GM12873 (cell line): ENCODE measurements around the gene HDAC4.

Experiments used
- TF ChIP-seq, protein P1 (sequence below): IDR thresholded peaks from 2 replicates; pipeline ENCODE4 v1.5.1; 2012; ENCODE audit warnings: low read depth, mild to moderate bottlenecking, moderate library complexity, low read length, control low read depth; ENCODE audit not compliant: insufficient read depth; ENCODE audit errors: missing control alignments

Gene HDAC4

DNA sequence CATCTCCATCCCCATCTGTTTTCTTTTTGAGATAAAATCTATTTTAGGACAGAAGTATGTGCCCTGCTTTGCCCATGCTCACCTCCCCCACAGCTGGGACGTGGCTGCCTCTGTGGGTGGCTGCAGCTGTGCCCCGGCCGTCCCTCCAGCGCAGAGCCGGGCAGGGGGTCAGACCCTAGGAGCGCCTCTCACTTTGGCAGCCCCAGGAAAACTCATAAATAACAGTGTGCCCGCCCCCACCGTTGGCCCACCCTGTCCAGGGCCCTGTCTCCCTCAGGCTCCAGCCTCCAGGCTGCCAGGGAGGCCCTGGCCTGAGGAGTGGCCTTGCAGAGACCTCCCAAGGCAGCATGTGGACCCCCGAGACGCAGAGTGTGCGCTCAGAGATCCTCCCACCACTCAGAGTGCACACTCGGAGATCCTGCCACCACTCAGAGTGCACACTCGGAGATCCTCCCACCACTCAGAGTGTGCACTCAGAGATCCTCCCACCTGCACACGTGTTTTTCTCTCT is 374.8 kb downstream of the HDAC4 start:
- TF ChIP-seq, protein P1, sequence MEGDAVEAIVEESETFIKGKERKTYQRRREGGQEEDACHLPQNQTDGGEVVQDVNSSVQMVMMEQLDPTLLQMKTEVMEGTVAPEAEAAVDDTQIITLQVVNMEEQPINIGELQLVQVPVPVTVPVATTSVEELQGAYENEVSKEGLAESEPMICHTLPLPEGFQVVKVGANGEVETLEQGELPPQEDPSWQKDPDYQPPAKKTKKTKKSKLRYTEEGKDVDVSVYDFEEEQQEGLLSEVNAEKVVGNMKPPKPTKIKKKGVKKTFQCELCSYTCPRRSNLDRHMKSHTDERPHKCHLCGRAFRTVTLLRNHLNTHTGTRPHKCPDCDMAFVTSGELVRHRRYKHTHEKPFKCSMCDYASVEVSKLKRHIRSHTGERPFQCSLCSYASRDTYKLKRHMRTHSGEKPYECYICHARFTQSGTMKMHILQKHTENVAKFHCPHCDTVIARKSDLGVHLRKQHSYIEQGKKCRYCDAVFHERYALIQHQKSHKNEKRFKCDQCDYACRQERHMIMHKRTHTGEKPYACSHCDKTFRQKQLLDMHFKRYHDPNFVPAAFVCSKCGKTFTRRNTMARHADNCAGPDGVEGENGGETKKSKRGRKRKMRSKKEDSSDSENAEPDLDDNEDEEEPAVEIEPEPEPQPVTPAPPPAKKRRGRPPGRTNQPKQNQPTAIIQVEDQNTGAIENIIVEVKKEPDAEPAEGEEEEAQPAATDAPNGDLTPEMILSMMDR = no peak

DNA sequence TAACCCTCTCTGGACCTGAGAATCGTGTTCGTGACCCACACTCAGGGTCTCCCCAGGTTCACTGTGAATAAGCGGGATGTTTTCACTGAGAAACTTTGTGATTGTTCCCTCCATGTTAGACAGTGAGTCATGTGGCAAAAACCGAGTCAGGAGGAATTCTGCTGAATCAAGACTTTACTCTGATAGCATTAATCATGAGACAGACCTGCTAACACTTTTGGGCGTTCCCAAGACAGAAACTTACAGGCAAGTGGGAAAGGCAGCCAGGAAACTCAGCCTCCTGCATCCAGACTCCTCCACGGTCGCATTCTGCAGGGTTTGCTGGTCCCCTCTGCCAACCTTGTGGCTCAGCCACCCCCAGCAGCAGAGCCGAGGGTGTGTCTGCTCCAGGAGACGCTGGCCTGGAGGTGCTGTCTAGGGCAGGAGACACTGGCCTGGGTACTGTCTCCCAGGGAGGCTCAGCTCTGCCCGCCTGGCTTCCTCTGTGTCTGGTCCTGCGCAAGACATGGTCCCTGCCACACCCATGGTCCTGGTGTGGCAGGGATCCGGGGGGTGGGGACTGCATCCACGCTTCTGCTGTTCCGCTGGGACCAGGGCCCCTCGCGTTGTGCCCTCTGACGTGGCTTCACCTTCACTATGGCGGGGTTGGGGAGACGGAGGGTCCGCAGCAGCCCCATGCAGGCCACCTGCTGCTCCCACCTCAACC is 375.6 kb downstream of the HDAC4 start:
- TF ChIP-seq, protein P1 = no peak

DNA sequence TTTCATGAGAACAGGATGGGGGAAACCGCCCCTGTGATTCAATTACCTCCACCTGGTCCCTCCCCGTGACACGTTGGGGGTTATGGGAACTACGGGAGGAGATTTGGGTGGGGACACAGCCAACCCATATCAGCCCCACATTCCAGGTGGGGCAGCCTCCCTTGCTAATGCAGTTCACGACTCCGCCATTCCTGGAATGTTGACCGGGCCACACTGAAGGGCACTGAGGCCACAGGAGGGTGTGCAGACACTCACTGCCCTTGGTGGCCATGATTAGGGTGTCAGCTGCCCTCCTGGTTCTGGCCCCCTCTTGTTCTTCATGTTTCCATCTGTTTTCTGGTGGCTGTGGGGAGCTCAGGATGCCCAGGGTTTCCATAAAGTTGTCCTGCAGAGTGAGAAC is 376.6 kb downstream of the HDAC4 start:
- TF ChIP-seq, protein P1 = no peak

DNA sequence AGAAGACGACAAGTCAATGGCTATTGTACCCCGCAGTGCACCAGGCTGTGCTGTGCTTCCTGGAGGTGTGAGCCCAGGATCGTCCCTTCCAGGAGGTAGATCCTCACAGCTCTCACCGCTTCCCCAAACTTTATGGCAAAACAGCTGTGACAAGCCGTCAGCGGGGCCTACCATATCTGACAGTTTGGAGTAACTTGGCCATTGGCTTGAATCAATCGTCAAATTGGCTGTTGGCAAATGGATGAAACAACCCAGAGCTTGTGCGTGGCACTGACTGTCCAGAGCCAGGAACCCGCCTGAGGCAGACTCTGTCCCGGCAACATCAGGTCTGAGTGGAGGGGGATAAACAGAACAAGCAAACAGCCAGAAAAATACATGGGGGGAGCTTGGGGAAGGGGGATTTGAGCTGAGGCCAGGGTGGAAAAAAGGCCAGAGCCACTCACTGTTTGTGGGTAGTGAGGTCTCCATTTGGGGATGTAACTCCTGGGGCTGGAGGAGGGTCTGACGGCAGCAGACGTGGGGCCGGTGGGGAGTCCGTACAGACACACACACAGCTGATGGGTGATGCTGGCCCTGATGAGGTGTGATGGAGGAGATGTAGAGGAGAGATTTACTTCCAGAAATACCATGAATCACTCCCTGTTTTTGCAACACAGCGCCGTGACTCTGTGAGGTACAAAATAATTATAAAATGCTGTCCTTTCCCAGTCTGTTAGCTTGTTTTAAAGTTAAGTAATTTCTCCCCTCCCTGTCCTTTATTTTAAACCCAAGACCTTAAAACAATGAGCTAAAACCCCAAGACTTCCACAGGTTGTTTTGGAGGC is 378.2 kb downstream of the HDAC4 start:
- TF ChIP-seq, protein P1 = no peak

DNA sequence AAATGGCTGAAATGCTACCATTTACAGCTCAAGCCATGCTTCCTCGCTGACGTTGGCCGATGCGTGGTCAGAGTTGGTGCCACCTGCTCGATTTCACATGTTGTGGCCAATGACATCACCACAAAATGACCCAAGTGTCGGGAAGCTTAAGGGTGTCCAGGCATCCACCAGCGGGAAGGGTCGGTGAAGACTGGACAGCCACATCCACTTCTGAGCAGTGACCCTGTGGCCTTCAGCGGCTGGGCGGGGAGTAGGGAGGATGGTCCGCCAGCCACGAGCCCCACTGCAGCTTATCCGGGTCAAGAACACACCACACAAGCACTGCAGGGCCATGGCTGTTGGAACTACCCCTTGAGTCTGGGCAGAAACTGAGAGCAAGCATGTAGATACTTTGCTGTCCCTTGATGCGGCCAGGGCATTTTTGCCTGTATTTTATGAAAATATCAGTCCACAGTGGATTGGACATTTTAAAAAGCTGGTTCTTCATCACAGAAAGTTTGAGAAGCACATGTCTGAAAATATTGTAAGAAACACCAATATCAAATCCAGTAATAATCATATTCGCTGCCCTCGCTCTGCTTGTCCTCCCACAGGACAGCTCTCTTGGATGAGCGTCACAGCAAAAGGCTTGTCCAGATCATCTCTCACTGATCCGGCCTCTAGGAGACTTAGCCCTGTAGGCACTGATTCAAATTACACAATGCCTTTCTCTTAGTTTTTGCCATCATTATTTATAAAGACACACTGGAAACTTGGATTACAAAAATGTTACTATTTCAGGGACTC is 379.0 kb downstream of the HDAC4 start:
- TF ChIP-seq, protein P1 = no peak

DNA sequence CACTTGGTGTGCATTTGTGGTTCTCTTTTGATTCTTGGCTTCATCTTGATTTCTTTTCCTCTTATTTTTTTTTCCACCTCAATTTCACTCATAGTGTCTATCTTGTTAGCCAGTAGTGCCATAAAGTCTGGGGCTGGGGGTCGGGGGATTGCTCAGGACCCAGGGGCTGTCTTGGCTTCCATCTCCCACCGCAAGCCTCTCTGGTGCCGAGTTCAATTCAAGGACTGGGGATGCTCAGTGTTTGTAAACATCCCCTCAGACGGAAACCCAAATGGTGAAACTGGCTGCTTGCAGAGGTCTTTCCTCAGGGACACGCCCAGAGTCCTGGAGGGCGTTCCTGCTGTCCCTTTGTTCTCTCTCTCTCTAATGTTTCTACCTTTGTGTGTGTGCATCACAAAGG is 379.6 kb downstream of the HDAC4 start:
- TF ChIP-seq, protein P1 = no peak
